ENCODE results near the gene NASP. TPM values are rescaled to one million over a fixed set of nuclear protein-coding genes. Genes with fewer than 3 reads are reported as not detected.

Gene NASP
- total and polyA plus RNA-seq, 2 of the 4 experiments (the other 2 are of a cell fraction): 56.6 to 124 TPM

DNA sequence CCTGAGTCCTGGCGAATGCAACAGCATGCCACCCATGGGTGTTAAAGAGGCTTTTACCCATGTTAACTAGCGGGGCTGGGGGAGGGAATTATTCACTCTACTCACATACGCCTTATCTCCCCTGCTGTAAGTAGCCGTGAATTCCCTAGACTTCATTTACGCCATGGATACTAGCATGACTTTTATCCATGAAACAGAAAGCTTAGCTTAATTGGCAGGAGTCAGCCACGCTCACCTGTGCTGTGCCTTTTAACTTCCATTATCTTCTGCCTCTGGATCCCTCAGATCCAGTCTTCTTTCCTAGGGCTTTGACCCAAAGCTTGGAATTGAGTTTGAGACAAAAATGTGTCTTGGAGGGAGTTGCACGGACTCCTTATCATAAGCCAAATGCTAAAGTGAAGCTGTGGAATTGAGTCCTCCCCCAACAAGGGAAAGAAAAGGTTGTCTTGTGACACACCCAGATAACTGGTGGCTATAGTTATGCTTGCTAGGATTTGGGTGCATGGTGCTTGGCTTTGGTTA, 9.7 kb upstream of the NASP start:
- Histone ChIP-seq H4K5ac (ENCODE audit: low read depth, low read length) (no peak overlapping the region), H4K20me1 (ENCODE audit: insufficient read depth, low read length) (no peaks in the 10 kb centered on the region), H3K79me1 (ENCODE audit: low read depth in 1 of 2, low read length in 2 of 2) (no peaks in the 10 kb centered on the region), H3K27me3 (ENCODE audit: control insufficient read depth, insufficient read depth, low read length) (no peaks in the 10 kb centered on the region), H2BK120ac (ENCODE audit: low read depth, low read length) (no peak overlapping the region), H3K4me2 (ENCODE audit: low read depth, low read length) (no peak overlapping the region), H3K4ac (ENCODE audit: low read depth, low read length) (no peak overlapping the region), H3K4me1 (ENCODE audit: control insufficient read depth, insufficient read depth, low read length) (no peaks in the 10 kb centered on the region), H2AK5ac (ENCODE audit: low read depth, low read length) (no peak overlapping the region), H2AK9ac (replicated peaks; ENCODE audit: low read depth, low read length, poor library complexity) (no peak overlapping the region), H3K14ac (replicated peaks; ENCODE audit: low read depth, low read length) (no peak overlapping the region), H3K36me3 (ENCODE audit: control insufficient read depth, insufficient read depth, low read length) (peaks cover 6% of the 10 kb centered on the region; the same call in 1 of the 2 replicates), H2AFZ (replicated peaks; ENCODE audit: low read length, poor library complexity) (no peak overlapping the region), H3K9me1 (ENCODE audit: insufficient read depth, low read length) (no peaks in the 10 kb centered on the region), H3K56ac (ENCODE audit: extremely low read depth, insufficient read depth, low read length) (no peak overlapping the region), H3K23ac (ENCODE audit: low read depth, low read length) (no peak overlapping the region), H3K27ac (ENCODE audit: insufficient read depth, low read length) (no peak overlapping the region), H3K9me3 (ENCODE audit: control insufficient read depth, insufficient read depth, low read length) (no peaks in the 10 kb centered on the region), H3K9ac (ENCODE audit: low read depth, low read length) (no peak overlapping the region), H3K18ac (ENCODE audit: low read depth, low read length) (no peak overlapping the region), H2BK5ac (ENCODE audit: low read depth, low read length, poor library complexity, severe bottlenecking) (no peak overlapping the region), H2BK20ac (ENCODE audit: low read depth, low read length) (no peak overlapping the region), H3K4me3 (ENCODE audit: insufficient read depth, low read depth, low read length) (no peak overlapping the region), H2BK15ac (ENCODE audit: low read depth, low read length) (no peak overlapping the region), H4K91ac (ENCODE audit: insufficient read depth, low read depth, low read length) (no peak overlapping the region), H4K8ac (ENCODE audit: low read depth in 2 of 2, low read length in 2 of 2) (no peak overlapping the region)
- no TSS peak for BruUV-seq (replicated peaks)
- ATAC-seq (ENCODE audit: low read depth) (no peak), DNase-seq (no peak)
- dilution Hi-C loops (cut with HindIII; ENCODE audit: low sequenced_read_pairs, unreplicated experiment) (no loop called here), in situ Hi-C loops (cut with MboI; ENCODE audit: low sequenced_read_pairs) (loop anchor here (5.0 kb wide), 1 partner anchor 217 kb away; no protein-coding TSS in a partner anchor), intact Hi-C loops (cut with micrococcal nuclease) (loop anchor here (5.0 kb wide), 1 partner anchor 562 kb away; the partner anchor contains the start of genes HECTD3 and UROD)
- TF ChIP-seq POLR2A (IDR thresholded peaks at IDR 0.05; ENCODE audit: low read depth, low read length) (no peak), MAZ (IDR thresholded peaks at IDR 0.05; ENCODE audit: borderline replicate concordance, low read depth, low read length) (no peak), RAD21 (IDR thresholded peaks at IDR 0.05; ENCODE audit: low read length) (no peak), MAFK (IDR thresholded peaks at IDR 0.05; ENCODE audit: low read depth, low read length) (no peak), RCOR1 (IDR thresholded peaks at IDR 0.05; ENCODE audit: insufficient replicate concordance, low read length) (no peak), MXI1 (IDR thresholded peaks at IDR 0.05; ENCODE audit: borderline replicate concordance, low read depth, low read length) (no peak), FOS (IDR thresholded peaks at IDR 0.05; ENCODE audit: low read depth, low read length) (no peak), SMC3 (IDR thresholded peaks at IDR 0.05; ENCODE audit: low read depth, low read length) (no peak), NFE2L2 (IDR thresholded peaks at IDR 0.05; ENCODE audit: low read depth, low read length) (no peak), BHLHE40 (IDR thresholded peaks at IDR 0.05; ENCODE audit: low read depth, low read length) (no peak), ELK1 (IDR thresholded peaks at IDR 0.05; ENCODE audit: borderline replicate concordance, low read depth, low read length) (no peak), RFX5 (IDR thresholded peaks at IDR 0.05; ENCODE audit: low read depth, low read length) (no peak)
- TF ChIP-seq, protein P1, sequence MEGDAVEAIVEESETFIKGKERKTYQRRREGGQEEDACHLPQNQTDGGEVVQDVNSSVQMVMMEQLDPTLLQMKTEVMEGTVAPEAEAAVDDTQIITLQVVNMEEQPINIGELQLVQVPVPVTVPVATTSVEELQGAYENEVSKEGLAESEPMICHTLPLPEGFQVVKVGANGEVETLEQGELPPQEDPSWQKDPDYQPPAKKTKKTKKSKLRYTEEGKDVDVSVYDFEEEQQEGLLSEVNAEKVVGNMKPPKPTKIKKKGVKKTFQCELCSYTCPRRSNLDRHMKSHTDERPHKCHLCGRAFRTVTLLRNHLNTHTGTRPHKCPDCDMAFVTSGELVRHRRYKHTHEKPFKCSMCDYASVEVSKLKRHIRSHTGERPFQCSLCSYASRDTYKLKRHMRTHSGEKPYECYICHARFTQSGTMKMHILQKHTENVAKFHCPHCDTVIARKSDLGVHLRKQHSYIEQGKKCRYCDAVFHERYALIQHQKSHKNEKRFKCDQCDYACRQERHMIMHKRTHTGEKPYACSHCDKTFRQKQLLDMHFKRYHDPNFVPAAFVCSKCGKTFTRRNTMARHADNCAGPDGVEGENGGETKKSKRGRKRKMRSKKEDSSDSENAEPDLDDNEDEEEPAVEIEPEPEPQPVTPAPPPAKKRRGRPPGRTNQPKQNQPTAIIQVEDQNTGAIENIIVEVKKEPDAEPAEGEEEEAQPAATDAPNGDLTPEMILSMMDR (conservative IDR thresholded peaks at IDR 0.05; ENCODE audit: low read depth, low read length): no peak
- TF ChIP-seq, protein P2, sequence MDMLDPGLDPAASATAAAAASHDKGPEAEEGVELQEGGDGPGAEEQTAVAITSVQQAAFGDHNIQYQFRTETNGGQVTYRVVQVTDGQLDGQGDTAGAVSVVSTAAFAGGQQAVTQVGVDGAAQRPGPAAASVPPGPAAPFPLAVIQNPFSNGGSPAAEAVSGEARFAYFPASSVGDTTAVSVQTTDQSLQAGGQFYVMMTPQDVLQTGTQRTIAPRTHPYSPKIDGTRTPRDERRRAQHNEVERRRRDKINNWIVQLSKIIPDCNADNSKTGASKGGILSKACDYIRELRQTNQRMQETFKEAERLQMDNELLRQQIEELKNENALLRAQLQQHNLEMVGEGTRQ (IDR thresholded peaks at IDR 0.05; ENCODE audit: low read depth, low read length): no peak
- CTCF ChIA-PET: no interaction called here
- POLR2A ChIA-PET (ENCODE audit: unreplicated experiment): interaction anchor here (0.9 kb wide), 1 partner anchor 9 kb away, joined by 4 read pairs; no protein-coding TSS in a partner anchor
- 97% methylated on average over 3 of the region's 7 CpGs; no CpG with 5 or more reads in 1 of the 2 experiments for WGBS, 2 experiments (ENCODE audit: extremely low coverage in 2 of 2, insufficient read length in 1 of 2)
